Lower leg skin (tissue), 3 donors: ENCODE results near the gene AGAP3.

Experiments used
- POLR2A ChIP-seq, 2 donors: fragments of 450-650 bp; IDR thresholded peaks; one replicate each; pipeline ENCODE4 v1.6.1; 2016 to 2017; ENCODE audit warnings: antibody characterized with exemption in 2 of 2, mild to moderate bottlenecking in 1 of 2, moderate library complexity in 1 of 2
- TF ChIP-seq, protein P1 (sequence below), 3 donors: fragments of 450-650 bp; IDR thresholded peaks; one replicate each; pipeline ENCODE4 v1.5.1; 2016; ENCODE audit warnings: antibody characterized with exemption in 3 of 3, mild to moderate bottlenecking in 3 of 3, moderate library complexity in 2 of 3

GRCh38 chr7:151144387-151144786, 58.1 kb downstream of the AGAP3 start:
- TF ChIP-seq POLR2A (IDR thresholded peaks at IDR 0.05): no peak
- TF ChIP-seq, protein P1, sequence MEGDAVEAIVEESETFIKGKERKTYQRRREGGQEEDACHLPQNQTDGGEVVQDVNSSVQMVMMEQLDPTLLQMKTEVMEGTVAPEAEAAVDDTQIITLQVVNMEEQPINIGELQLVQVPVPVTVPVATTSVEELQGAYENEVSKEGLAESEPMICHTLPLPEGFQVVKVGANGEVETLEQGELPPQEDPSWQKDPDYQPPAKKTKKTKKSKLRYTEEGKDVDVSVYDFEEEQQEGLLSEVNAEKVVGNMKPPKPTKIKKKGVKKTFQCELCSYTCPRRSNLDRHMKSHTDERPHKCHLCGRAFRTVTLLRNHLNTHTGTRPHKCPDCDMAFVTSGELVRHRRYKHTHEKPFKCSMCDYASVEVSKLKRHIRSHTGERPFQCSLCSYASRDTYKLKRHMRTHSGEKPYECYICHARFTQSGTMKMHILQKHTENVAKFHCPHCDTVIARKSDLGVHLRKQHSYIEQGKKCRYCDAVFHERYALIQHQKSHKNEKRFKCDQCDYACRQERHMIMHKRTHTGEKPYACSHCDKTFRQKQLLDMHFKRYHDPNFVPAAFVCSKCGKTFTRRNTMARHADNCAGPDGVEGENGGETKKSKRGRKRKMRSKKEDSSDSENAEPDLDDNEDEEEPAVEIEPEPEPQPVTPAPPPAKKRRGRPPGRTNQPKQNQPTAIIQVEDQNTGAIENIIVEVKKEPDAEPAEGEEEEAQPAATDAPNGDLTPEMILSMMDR (IDR thresholded peaks at IDR 0.05): no peak
